H1 (cell line): ENCODE results near the gene SPAG16. TPM values are rescaled to one million over a fixed set of nuclear protein-coding genes. Genes with fewer than 3 reads are reported as not detected.

Source experiments
- CTCF ChIA-PET: fragments of 300-600 bp; sonication (Branson Sonifier 250); formaldehyde crosslinking; loops from one replicate; lab custom pipeline; 2021; ENCODE audit not compliant: partially characterized antibody; lab: Charles Lee
- POLR2A ChIA-PET: fragments of 300-600 bp; sonication (Branson Sonifier 250); formaldehyde crosslinking; loops from one replicate; lab custom pipeline; 2021; ENCODE audit warnings: inconsistent platforms; ENCODE audit not compliant: partially characterized antibody; lab: Charles Lee
- DNase-seq, 2 experiments: peaks; one replicate each; pipeline versions ENCODE4 v3.0.0 to v3.0.0-alpha.2; 2010 to 2022; ENCODE audit warnings: low spot score in 2 of 2, low read depth in 1 of 2, mixed read lengths in 1 of 2
- FAIRE-seq: peaks from 2 replicates; lab custom pipeline; 2011; peaks lifted over from hg19 to GRCh38; lab: Jason Lieb, UNC
- H2AFZ ChIP-seq: 2 replicates; pipeline ENCODE4 v1.8.1; 2012; ENCODE audit warnings: low read length, inconsistent platforms
- H2AK5ac ChIP-seq: 2 replicates; pipeline ENCODE4 v1.6.1; 2013; ENCODE audit warnings: low read depth, low read length
- H2BK120ac ChIP-seq: replicated peaks from 2 replicates; pipeline ENCODE3; 2013; ENCODE audit warnings: low read depth, low read length, inconsistent platforms
- H2BK12ac ChIP-seq: 2 replicates; pipeline ENCODE4 v1.6.1; 2013; ENCODE audit warnings: low read depth, low read length
- H2BK15ac ChIP-seq: 2 replicates; pipeline ENCODE4 v1.6.1; 2013; ENCODE audit warnings: low read length
- H2BK20ac ChIP-seq: 2 replicates; pipeline ENCODE4 v1.6.1; 2013; ENCODE audit warnings: low read length
- H2BK5ac ChIP-seq: 2 replicates; pipeline ENCODE4 v1.6.1; 2013; ENCODE audit warnings: low read depth, low read length
- H3K14ac ChIP-seq: 2 replicates; pipeline ENCODE4 v1.6.1; 2013; ENCODE audit warnings: inconsistent platforms; ENCODE audit not compliant: insufficient read length
- H3K18ac ChIP-seq: 2 replicates; pipeline ENCODE4 v1.6.1; 2013; ENCODE audit warnings: low read length; ENCODE audit errors: extremely low read depth
- H3K23ac ChIP-seq: 2 replicates; pipeline ENCODE4 v1.6.1; 2013; ENCODE audit warnings: inconsistent platforms; ENCODE audit not compliant: insufficient read length
- H3K23me2 ChIP-seq: 2 replicates; pipeline ENCODE4 v1.6.1; 2013; ENCODE audit warnings: low read depth, low read length
- H3K27ac ChIP-seq: 2 replicates; pipeline ENCODE4 v1.6.1; 2011; ENCODE audit warnings: low read depth, low read length, inconsistent platforms
- H3K27me3 ChIP-seq, 4 experiments: replicated peaks in 1 of 4; 1 replicate in 1 of 4; 2 replicates in 3 of 4; pipeline versions ENCODE4 v1.6.1 to v1.8.1; 2011 to 2013; ENCODE audit warnings: low read length in 3 of 4, mild to moderate bottlenecking in 3 of 4, inconsistent platforms in 2 of 4, mixed read lengths in 2 of 4, moderate library complexity in 1 of 4; ENCODE audit not compliant: control insufficient read depth in 3 of 4, insufficient read depth in 3 of 4; ENCODE audit errors: extremely low read depth in 1 of 4
- H3K36me3 ChIP-seq, 4 experiments: 2 replicates each; pipeline versions ENCODE4 v1.6.1 to v1.8.1; 2011 to 2013; ENCODE audit warnings: mild to moderate bottlenecking in 4 of 4, low read length in 3 of 4, moderate library complexity in 2 of 4, control low read depth in 1 of 4, inconsistent platforms in 1 of 4; ENCODE audit not compliant: insufficient read depth in 4 of 4, control insufficient read depth in 2 of 4
- H3K4ac ChIP-seq: replicated peaks from 2 replicates; pipeline ENCODE3; 2013; ENCODE audit warnings: low read length, low read depth, mixed read lengths, inconsistent platforms; ENCODE audit not compliant: insufficient read length
- H3K4me1 ChIP-seq, 4 experiments: replicated peaks in 1 of 4; 1 replicate in 1 of 4; 2 replicates in 3 of 4; pipeline versions ENCODE4 v1.6.1 to v1.8.1; 2011 to 2013; ENCODE audit warnings: low read length in 3 of 4, inconsistent platforms in 2 of 4, mixed read lengths in 1 of 4; ENCODE audit not compliant: insufficient read depth in 4 of 4, control insufficient read depth in 3 of 4
- H3K4me2 ChIP-seq, 2 experiments: 2 replicates each; pipeline versions ENCODE4 v1.6.1 to v1.8.1; 2011 to 2013; ENCODE audit warnings: low read depth in 2 of 2, low read length in 2 of 2, control low read depth in 1 of 2, inconsistent platforms in 1 of 2, mild to moderate bottlenecking in 1 of 2; ENCODE audit not compliant: insufficient read depth in 1 of 2
- H3K4me3 ChIP-seq, 4 experiments: fragments of 200-600, 300-600 bp in 1 of 4; sonication (generic), shearing (Covaris generic), sonication (Bioruptor Twin) in 1 of 4; 2 replicates each; pipeline versions ENCODE4 v1.5.1 to v1.8.1; 2011 to 2016; ENCODE audit warnings: low read length in 4 of 4, low read depth in 3 of 4, control low read depth in 2 of 4, inconsistent platforms in 2 of 4, mild to moderate bottlenecking in 2 of 4, mixed read lengths in 1 of 4, moderate library complexity in 1 of 4; ENCODE audit not compliant: insufficient read depth in 2 of 4; ENCODE audit errors: extremely low read depth in 1 of 4
- H3K56ac ChIP-seq: replicated peaks from 2 replicates; pipeline ENCODE3; 2013; ENCODE audit warnings: low read depth, mild to moderate bottlenecking, mixed read lengths, low read length, inconsistent platforms; ENCODE audit not compliant: insufficient read length
- H3K79me1 ChIP-seq: 2 replicates; pipeline ENCODE4 v1.6.1; 2013; ENCODE audit warnings: low read depth, low read length, control low read depth
- H3K79me2 ChIP-seq, 2 experiments: 2 replicates each; pipeline versions ENCODE4 v1.6.1 to v1.8.1; 2012 to 2013; ENCODE audit warnings: low read length in 2 of 2, mild to moderate bottlenecking in 2 of 2, inconsistent platforms in 1 of 2; ENCODE audit not compliant: insufficient read depth in 2 of 2, control insufficient read depth in 1 of 2
- H3K9ac ChIP-seq, 4 experiments: replicated peaks in 1 of 4; 1 replicate in 1 of 4; 2 replicates in 3 of 4; pipeline versions ENCODE4 v1.6.1 to v1.8.1; 2011 to 2013; ENCODE audit warnings: low read depth in 3 of 4, low read length in 3 of 4, control low read depth in 2 of 4, mild to moderate bottlenecking in 2 of 4, moderate library complexity in 2 of 4, inconsistent platforms in 1 of 4; ENCODE audit errors: extremely low read depth in 1 of 4
- H3K9me3 ChIP-seq, 2 experiments: 2 replicates each; pipeline versions ENCODE4 v1.6.1 to v1.8.1; 2012 to 2013; ENCODE audit warnings: mild to moderate bottlenecking in 2 of 2, moderate library complexity in 2 of 2, control low read depth in 1 of 2, inconsistent platforms in 1 of 2, low read depth in 1 of 2, low read length in 1 of 2, mixed read lengths in 1 of 2; ENCODE audit not compliant: insufficient read depth in 2 of 2
- H4K20me1 ChIP-seq, 2 experiments: replicated peaks in 1 of 2; 2 replicates each; pipeline versions ENCODE3 to v1.8.1; 2011 to 2013; ENCODE audit warnings: inconsistent platforms in 2 of 2, low read length in 2 of 2, mild to moderate bottlenecking in 1 of 2; ENCODE audit not compliant: insufficient read depth in 2 of 2, control insufficient read depth in 1 of 2
- H4K5ac ChIP-seq: 2 replicates; pipeline ENCODE4 v1.6.1; 2013; ENCODE audit warnings: low read length, low read depth, mixed read lengths, inconsistent platforms; ENCODE audit not compliant: insufficient read length
- H4K8ac ChIP-seq: 2 replicates; pipeline ENCODE4 v1.8.0; 2013; ENCODE audit warnings: mild to moderate bottlenecking, moderate library complexity, low read length, inconsistent platforms; ENCODE audit not compliant: insufficient read depth; ENCODE audit errors: extremely low read depth
- H4K91ac ChIP-seq: replicated peaks from 2 replicates; pipeline ENCODE3; 2013; ENCODE audit warnings: low read length, mixed read lengths, inconsistent platforms; ENCODE audit not compliant: insufficient read length
- BRCA1 ChIP-seq: IDR thresholded peaks from 2 replicates; pipeline ENCODE4 v1.6.1; 2012; ENCODE audit warnings: low read depth, low read length, improper control_type of control experiment
- CBX5 ChIP-seq: fragments of 300-800, 300-1000 bp; sonication (generic); IDR thresholded peaks from 2 replicates; pipeline ENCODE4 v1.7.1; 2016; ENCODE audit warnings: antibody characterized with exemption, low read length, low read depth
- CEBPB ChIP-seq: IDR thresholded peaks from 2 replicates; pipeline ENCODE4 v1.6.1; 2012; ENCODE audit warnings: low read depth, low read length
- E2F6 ChIP-seq: IDR thresholded peaks from 2 replicates; pipeline ENCODE4 v1.6.1; 2012; ENCODE audit warnings: inconsistent platforms
- EGR1 ChIP-seq: IDR thresholded peaks from 2 replicates; pipeline ENCODE4 v1.6.1; 2011; ENCODE audit warnings: low read depth, low read length, borderline replicate concordance
- JUND ChIP-seq: IDR thresholded peaks from 2 replicates; pipeline ENCODE4 v1.6.1; 2011; ENCODE audit warnings: mild to moderate bottlenecking, improper control_type of control experiment, low read length
- NRF1 ChIP-seq: IDR thresholded peaks from 2 replicates; pipeline ENCODE4 v1.6.1; 2011; ENCODE audit warnings: mild to moderate bottlenecking, low read depth, low read length, improper control_type of control experiment
- RFX5 ChIP-seq: IDR thresholded peaks from 2 replicates; pipeline ENCODE4 v1.6.1; 2011; ENCODE audit warnings: low read depth, low read length, improper control_type of control experiment, borderline replicate concordance
- RNF2 ChIP-seq: fragments of 200-900, 300-1000 bp; sonication (generic); IDR thresholded peaks from 2 replicates; pipeline ENCODE4 v1.7.1; 2016; ENCODE audit warnings: borderline replicate concordance, low read depth, mild to moderate bottlenecking, antibody characterized with exemption, low read length; ENCODE audit not compliant: poor library complexity, severe bottlenecking; ENCODE audit errors: missing control alignments
- SP4 ChIP-seq: IDR thresholded peaks from 2 replicates; pipeline ENCODE4 v1.6.1; 2012; ENCODE audit warnings: low read length, inconsistent platforms
- TAF1 ChIP-seq: IDR thresholded peaks from 2 replicates; pipeline ENCODE4 v1.6.1; 2011; ENCODE audit warnings: mild to moderate bottlenecking, low read depth, low read length
- YY1 ChIP-seq: IDR thresholded peaks from 2 replicates; pipeline ENCODE4 v1.6.1; 2011; ENCODE audit warnings: low read depth, mild to moderate bottlenecking, low read length
- WGBS, 2 experiments: shearing (Covaris generic) in 1 of 2; methylation state at CpG; one replicate each; pipeline versions ENCODE4 v1.1.6 to v1.1.7; 2013 to 2015; ENCODE audit warnings: low lambda C conversion rate in 2 of 2, mixed read lengths in 2 of 2, inconsistent platforms in 1 of 2, low coverage in 1 of 2, missing lambda C conversion rate in 1 of 2; ENCODE audit not compliant: insufficient replicate concordance in 2 of 2, insufficient coverage in 1 of 2, insufficient read length in 1 of 2; ENCODE audit errors: extremely low coverage in 1 of 2, missing lambda C conversion rate in 1 of 2; 5-methylcytosine and 5-hydroxymethylcytosine counted together
- polyA plus RNA-seq, 7 experiments: library from polyadenylated mRNA; depleted of rRNA in 3 of 7; stranded (reverse) in 5 of 7; unstranded in 2 of 7; fragments of >200 nt in 5 of 7; fragments of 200-250 nt in 2 of 7; gene quantifications; 1 replicate in 5 of 7; 2 replicates in 1 of 7; 4 replicates in 1 of 7; pipeline versions ENCODE4 v1.2.1 to v1.2.3, GENCODE V29; 2011 to 2013; ENCODE audit warnings: missing spikeins in 2 of 7, mixed read lengths in 2 of 7
- total RNA-seq: library from RNA; stranded (reverse); fragmentation: NEBNext Ultra II Directional; extraction: Animal tissue kit (Norgen Biotek cat#: 25700); gene quantifications from 2 replicates; pipeline ENCODE4 v1.2.1, GENCODE V29; 2021
- TF ChIP-seq, protein P1 (sequence below): IDR thresholded peaks from 2 replicates; pipeline ENCODE4 v1.6.1; 2011; ENCODE audit warnings: low read length, improper control_type of control experiment

The SPAG16 gene
- total and polyA plus RNA-seq, 2 of the 8 experiments (the other 6 are each of a cell fraction or from before 2014, with no cell fraction given), result 6.0 to 14.9 TPM

- H2BK20ac ChIP-seq, result no peak overlapping the region
- H3K27ac ChIP-seq, result no peak overlapping the region
- H3K79me2 ChIP-seq, result no peaks in the 10 kb centered on the region
- H3K4me2 ChIP-seq, result no peak overlapping the region
- H3K4me1 ChIP-seq, result no peaks in the 10 kb centered on the region
- no peak overlapping the region for H4K91ac ChIP-seq
- DNase-seq (no peak), FAIRE-seq (no peak)
- no peak overlapping the region for H3K14ac ChIP-seq
- no peaks in the 10 kb centered on the region for H3K36me3 ChIP-seq
- ChIA-PET POLR2A (no interaction called here), CTCF (interaction anchor here (0.9 kb wide), 1 partner anchor 17 kb away, joined by 3 read pairs; no protein-coding TSS in a partner anchor)
- no peak overlapping the region for H4K5ac ChIP-seq
- no peak overlapping the region for H3K9ac ChIP-seq
- H3K9me3 ChIP-seq, result peaks cover 6 to 14% of the 10 kb centered on the region in 2 experiments; a peak in 2 of 4 replicates
- H3K18ac ChIP-seq, result no peak overlapping the region
- no peak overlapping the region for H3K4ac ChIP-seq
- no peak overlapping the region for H2AFZ ChIP-seq
- no peak overlapping the region for H3K56ac ChIP-seq
- H3K79me1 ChIP-seq, result no peaks in the 10 kb centered on the region
- no peak overlapping the region for H2BK12ac ChIP-seq
- no peak overlapping the region for H2AK5ac ChIP-seq
- no peak overlapping the region for H2BK5ac ChIP-seq
- 92% methylated on average over 5 of the region's 5 CpGs; no CpG with 5 or more reads in 1 of the 2 experiments for WGBS, 2 experiments
- H2BK15ac ChIP-seq, result no peak overlapping the region
- H4K8ac ChIP-seq, result no peak overlapping the region
- no peak overlapping the region for H2BK120ac ChIP-seq
- no peaks in the 10 kb centered on the region for H4K20me1 ChIP-seq
- no peak overlapping the region for H3K4me3 ChIP-seq
- H3K23me2 ChIP-seq, result no peaks in the 10 kb centered on the region
- H3K23ac ChIP-seq, result no peak overlapping the region
- H3K27me3 ChIP-seq, result no peaks in the 10 kb centered on the region
- TF ChIP-seq JUND, result no peak
- TF ChIP-seq CBX5, result no peak
- TF ChIP-seq, protein P1, sequence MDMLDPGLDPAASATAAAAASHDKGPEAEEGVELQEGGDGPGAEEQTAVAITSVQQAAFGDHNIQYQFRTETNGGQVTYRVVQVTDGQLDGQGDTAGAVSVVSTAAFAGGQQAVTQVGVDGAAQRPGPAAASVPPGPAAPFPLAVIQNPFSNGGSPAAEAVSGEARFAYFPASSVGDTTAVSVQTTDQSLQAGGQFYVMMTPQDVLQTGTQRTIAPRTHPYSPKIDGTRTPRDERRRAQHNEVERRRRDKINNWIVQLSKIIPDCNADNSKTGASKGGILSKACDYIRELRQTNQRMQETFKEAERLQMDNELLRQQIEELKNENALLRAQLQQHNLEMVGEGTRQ, result no peak
- TF ChIP-seq RFX5, result no peak
- TF ChIP-seq TAF1, result no peak
- no peak for TF ChIP-seq NRF1
- no peak for TF ChIP-seq CEBPB
- TF ChIP-seq SP4, result no peak
- no peak for TF ChIP-seq RNF2
- TF ChIP-seq E2F6, result no peak
- no peak for TF ChIP-seq EGR1
- no peak for TF ChIP-seq YY1
- TF ChIP-seq BRCA1, result no peak
These were observed 136.6 kb downstream of the SPAG16 start for GRCh38 chr2:213420828-213421385.
